ENCODE data around the gene OTOF.

OTOF gene

DNA sequence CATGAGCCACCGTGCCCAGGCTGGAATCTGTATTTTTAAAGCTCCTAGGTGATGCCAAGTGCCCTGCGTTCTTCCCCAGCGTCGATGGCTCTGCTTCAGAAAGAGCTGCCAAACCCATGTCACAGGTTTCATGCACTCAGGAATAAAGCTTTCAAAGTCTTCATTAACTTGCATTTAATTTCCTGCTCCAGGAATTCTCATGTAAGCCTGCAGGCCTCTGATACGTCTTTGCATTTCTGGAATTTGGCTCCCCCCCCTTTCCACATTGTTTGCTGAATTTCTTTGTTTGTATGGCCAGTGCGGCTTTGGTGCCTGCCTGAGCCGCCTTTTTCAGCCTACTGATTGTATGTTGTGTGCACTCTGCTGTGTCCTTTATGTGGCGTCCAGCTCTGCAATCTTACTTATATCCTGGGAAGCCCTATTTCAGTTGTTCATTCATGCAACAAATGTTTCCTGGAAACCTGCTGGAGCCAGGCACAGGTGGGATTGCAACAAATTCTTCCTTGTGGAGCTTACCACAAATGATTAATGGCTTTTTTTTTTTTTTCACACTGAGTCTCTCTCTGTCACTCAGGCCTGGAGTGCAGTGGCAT, 17.9 kb upstream of the OTOF start:
- no peak for DNase-seq

DNA sequence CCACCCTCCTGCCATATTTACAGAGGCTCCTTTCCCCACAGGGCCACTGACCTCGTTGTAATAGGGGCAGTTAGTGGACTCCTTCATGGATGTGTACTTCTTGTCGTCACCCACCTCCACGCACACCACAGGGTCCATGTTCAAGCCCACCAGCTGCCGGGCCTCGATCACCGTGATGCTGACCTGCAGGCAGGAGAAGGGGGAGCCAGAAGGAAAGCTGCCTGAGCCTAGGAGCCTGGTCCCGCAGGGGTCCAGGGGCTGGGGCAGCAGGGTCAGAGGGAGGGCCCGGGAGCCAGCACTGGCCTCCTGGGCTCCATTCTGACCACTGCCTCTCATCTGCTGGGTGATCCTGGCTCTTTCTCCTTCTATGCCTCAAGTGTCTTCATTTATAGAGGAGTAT, 17.0 kb upstream of the OTOF start:
- DNase-seq: no peak

DNA sequence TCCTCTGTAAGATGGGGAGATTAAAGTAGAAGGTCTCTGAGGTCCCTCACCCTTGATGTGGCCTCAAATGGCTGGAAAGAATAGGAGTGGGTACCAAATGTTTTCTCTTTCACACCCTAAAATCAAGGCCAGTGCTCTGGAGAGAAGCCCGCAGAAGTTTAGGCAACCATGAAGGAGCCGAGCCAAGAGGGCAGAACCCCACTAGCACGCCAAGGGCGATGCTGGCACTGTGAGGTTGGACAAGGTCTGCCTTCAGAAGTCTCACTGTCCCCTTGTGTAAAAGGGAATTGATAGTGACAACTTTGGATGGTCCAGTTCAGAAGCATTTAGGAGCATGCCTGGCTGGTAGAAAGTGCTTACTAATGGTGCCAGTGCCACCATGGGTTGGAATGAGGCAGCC, 16.3 kb upstream of the OTOF start:
- no peak for DNase-seq

DNA sequence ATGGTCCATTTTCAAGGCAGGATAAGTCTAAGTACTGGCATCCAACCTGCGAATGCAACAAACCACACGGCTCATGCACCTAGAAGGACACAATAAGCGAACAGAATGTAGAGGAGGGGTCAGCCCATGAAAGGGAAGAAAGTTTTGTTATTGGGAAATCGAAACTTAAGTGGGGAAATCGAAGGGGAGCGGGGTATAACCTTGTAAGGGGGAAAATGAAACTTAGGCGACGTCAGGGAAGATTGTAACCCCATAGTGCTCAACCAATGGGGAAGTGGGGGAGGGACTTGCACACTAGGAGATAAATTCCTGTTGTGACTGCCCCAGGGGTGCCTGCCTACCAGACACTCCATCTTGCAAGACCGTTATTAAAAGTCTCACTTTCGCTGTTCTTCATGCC, 15.6 kb upstream of the OTOF start:
- DNase-seq: no peak

DNA sequence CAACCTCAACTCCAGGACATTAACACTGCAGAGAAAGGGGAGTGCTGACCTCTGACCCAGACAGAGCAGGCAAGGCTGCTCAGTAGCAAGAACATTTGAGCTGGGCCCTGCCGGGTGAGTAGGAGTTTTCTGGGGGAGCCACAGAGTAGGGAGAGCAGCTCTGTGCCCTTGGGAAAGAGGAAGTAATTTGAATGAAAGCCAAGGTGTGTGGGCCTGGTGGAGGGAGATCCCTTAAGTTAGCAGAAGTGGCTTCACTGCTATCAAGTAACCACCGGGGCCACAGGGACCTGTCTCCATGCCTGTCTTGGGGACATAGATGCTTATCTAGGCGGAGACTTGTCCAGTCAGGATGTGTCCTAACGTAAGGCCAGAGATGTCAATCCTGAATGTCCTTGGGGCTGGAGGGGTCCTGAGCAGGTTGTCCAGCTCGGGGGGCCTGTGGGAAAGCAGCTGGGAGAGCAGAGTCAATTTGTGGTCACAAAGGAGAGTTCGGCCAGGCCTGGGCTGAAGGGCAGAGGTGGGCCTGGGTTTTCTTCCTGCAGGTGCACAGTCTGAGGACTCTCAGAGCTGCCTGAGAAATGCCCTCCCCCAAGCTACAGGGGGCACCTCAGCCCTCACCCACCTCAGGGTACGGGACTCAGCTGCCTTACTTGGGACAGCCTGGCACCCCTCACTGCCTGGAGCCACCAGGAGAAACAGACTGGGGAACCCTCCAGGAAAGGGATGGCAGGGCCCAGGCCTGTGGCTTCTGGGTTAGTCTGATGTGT, 15.0 kb upstream of the OTOF start:
- DNase-seq: no peak

DNA sequence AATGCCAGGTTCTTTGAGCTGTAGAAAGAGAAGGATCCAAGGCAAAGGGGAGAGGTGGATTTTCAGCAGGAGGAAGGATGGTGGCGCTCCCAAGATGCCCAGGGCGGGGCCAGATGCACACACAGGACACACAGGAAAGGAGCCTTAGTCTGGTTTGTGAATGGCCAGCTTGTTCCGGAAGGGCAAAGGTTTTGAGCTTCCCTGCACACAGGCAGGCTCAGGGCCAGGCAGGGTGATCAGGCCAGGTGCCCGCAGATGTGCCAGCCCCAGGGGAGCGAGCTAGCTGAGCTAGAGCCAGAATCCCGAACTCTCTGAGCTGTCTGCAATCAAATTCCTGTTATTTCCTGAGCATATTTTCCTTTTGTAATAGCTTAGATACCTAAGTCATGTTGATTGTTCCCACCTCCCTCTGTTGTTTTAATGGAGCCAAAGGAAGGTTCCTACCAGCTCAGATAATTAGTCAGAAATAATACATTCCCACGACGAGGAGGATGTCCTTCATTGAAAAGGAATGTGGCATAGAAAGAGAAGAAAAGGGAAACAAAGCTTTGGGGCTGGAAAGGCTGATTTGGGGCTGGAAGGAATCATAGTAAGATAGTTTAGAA, 13.7 kb upstream of the OTOF start:
- DNase-seq: no peak

DNA sequence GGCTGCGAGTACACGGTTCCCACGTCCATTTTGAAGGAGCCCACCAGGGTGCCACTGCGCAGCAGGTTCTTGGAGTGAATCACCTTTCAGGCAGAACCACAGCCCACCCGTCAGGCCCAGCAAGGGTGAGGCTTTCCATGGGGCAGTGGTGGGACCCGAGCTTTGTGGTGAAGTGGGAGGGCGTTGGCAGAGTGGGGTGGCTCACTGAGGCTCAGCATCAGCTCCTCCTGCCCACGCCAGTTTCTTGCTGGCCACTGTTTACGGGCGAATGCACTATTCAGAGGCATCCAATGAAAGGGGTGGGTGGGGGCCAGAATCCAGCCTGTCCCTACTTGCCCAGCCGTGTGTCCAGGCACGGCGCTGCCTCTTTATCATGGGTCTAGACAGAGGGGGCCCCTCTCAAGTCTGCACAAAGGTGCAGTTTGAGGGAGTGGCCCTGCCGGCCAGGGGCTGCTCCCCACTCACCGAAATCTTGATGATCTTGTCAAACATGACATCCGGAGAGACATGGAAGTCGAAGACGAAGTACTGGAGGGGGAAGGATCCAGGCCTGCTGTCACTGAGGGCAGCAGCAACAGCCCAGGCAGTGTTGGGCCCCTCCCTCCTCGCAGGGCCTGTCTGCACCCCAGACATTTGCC, 11.4 kb upstream of the OTOF start:
- DNase-seq: no peak

DNA sequence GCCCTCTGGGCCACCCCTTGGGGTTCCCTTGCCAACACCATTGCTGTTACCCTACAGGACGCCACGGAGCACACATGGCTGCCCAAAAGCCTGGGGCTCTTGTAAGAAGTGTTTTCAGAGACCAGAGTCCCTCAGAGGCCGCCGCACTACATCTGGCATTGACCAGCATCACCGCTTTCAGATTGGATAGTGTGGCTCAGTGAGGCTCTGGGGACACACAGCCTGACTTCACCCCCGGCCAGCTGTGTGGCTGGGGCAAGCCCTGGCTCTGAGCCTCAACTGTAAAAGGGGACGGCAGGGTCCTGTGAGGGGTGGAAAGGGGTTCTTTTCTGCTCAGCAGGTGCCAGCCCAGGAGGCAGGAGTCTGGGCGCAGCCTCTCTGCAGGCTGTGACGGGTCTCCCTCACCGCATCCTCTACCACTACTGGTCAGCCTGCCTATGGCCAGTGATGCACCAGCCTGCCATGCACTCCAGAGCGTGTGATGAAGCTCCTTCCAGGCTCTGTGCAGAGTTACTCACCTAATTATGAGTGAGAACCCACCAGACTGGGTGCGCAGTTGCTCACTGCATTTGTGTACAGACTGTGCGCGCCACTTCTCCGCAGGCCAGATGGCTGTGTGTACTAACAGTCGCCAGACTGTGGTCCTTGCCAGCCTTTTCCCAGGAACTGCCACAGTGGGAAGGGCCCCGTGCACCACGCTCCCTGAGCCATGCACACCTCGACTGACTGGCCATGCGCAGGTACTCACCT, 10.7 kb upstream of the OTOF start:
- no peak for DNase-seq

DNA sequence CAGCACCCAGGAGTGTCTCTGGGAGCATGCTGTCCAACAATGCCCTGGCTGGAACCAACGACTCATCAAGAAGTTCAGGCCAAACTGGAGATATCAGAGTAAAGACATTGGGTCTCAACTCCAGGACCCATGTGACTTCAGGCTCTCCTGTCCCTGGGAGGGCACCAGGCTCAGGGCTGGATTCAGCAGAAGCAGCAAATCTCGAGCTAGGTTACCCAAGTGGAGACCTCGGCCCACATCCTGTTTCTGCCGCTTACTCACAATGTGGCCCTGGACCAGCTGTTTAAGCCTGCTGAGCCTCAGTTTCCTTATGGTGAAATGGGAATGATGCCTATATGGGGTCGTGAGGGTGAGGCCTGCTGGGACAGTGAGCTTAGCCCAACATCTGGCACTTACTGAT, 9.3 kb upstream of the OTOF start:
- no peak for DNase-seq

DNA sequence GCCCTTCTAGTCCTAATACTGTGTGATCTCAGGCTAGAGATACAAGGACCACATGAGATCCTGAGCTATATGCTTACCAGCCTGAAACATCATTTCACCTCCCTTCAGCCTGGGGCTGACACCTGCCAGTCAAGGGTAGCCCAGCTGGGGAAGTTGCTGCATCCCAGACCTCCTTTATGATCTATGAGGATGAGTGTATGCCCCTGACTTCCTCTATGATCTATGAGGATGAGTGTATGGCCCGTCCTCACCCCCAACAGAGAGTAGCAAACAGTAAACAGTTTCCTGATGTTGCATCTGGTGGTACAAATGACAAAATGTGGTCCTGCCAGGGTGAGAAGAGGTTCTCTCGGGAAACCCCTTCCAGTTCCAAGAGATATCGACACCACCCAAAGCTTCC, 8.9 kb upstream of the OTOF start:
- DNase-seq: no peak

DNA sequence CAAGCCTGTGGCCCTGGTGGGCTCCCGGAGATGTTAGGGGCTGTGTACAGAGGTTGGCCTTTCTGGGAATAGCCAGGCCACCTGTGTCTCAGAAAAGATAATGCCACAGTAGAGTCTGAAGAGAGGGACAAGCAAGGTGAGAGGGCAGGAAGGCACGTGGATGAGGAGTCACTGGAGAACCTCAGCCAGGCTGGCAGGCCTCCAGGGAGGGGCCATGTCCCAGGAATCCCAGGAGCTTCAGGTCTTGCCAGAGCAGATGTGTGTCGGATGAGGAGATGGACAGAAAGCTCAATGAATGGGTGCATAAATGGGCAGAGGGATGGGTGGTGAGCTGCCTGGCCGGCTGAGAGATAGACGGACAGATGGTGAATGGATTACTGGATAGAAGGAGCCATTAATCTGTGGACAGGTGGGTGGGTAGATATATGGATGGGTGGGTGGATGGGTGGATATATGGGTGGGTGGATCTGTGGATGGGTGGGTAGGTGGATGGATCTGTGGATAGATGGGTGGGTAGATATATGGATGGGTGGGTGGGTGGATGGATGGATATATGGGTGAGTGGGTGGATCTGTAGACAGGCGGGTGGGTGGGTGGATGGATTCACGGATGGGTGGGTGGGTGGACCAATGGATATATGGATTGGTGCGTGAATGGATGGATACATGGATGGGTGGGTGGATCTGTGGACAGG, 7.9 kb upstream of the OTOF start:
- DNase-seq: no peak

DNA sequence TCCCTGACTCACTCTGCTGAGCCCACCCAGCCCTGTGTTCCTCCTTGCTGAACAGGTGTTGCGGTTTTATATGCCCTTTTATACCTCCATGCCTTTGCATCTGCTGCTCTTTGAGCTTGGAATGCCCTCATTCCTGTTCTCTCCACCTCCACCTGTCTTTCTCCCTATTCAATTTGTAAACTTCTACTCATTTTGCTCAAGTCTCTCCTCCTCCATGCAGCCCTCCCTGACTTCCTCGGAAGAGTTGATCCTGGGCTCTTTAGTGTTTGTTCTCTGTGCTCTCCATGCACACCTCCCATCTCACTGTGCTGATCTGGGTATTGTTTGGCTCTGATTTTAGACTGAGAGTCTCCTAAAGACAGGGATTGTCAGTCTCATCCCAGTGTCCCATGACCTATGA, 7.2 kb upstream of the OTOF start:
- no peak for DNase-seq

DNA sequence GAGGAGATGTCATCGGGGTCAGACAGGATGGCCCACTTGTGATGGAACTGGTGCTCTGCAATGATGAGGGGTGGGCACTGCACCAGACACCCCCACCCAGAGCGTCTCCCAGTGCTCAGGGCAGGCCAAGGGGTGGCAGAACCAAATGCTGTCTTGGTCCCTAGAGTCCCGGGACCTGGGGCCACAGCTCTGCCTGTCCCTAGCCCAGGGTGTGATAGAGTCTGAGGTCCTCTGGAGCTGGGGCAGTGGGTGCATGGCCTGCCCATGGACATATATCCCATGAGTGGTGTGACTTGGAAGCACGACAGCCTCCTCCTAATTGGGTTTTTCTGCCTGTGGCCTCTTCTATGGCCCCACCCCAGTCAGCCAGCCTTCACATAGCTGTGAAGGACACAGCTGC, 6.7 kb upstream of the OTOF start:
- DNase-seq: no peak

DNA sequence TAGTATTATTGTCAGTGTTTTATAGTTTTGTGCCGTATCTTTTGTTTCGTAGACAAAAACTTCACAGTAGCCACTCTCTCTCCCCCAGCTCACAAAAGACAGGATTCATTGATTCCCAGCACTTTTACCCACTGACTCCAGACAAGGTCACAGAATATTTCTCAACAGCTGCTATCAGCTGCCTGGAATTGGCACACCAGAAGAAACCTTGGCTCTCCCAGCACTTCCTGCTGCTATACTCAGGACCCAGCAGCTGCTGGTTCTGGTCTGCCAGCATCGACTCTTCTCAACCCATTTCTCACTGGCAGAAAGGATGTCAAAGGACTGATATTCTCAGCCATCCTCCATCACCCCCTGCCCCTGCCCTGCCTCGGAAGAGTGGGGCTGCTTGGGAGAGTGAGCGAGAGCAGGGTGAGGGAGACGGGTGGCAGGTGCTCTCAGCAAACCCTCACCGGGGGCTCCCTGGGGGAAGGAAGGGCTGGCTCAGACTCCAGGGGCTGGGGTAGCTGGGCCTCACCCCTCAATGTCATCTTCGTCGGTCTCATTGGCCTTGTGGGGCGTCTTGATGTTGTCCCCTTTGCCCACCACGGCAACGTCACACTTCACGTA, 6.1 kb upstream of the OTOF start:
- no peak for DNase-seq

DNA sequence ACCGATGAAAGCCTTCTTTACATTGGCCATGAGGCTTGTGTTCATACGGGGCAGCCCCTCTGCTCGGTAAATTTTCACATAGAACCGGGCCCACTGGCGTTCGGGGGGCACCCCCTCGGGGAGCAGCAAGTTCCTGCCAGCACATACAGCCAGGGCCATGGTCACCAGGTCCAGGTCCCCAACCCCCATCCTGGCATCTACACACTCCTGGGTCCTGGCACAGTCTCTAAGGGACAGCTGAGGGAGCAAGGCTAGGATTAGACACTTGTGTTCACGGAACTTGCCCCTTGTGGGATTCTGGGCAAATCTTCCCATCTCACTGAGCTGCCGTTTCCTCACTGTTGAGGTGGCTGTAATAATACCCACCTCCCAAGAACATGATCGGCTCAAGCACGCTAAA, 5.6 kb upstream of the OTOF start:
- no peak for DNase-seq

DNA sequence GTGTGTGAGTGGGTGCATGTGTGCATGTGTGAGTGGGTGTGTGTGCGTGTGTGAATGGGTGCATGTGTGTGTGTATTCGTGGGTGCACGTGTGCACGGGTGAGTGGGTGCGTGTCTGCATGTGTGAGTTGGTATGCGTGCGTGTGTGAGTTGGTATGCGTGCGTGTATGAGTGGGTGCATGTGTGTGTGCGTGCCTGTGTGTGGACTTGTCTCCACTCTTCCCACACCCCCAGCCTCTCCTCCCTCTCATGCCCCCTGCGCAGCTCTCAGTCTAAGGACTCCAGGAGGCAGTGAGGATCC, 5.1 kb upstream of the OTOF start:
- no peak for DNase-seq

DNA sequence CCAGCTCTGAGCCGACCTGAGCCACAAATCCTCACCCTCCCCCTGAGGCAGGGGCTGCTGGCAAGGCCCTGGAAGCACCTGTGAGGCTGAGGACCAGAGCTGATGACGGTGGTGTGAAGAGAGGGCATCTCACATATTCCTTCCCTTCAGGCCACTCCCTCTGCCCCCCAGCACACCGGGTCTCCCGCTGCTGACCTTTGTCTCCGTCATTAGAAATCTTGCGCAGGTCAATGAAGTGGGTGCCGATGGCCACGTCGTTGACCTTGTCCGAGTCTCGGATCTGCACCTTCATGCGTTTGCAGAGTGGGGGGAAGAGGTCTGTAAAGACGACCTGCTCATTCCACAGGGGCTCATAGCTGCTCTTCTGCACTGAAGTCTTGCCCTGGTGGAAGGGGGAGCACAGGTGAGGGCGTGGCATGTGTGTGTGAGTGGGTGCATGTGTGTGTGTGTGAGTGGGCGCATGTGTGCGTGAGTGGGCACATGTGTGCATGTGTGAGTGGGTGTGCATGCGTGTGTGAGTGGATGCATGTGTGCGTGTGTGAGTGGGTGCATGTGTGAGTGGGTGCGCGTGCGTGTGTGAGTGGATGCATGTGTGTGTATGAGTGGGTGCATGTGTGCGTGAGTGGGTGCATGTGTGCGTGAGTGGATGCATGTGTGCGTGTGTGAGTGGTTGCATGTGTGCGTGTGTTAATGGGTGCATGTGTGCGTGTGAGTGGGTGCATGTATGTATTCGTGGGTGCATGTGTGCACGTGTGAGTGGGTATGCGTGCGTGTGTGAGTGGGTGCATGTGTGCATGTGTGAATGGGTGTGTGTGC, 4.5 kb upstream of the OTOF start:
- DNase-seq: no peak

DNA sequence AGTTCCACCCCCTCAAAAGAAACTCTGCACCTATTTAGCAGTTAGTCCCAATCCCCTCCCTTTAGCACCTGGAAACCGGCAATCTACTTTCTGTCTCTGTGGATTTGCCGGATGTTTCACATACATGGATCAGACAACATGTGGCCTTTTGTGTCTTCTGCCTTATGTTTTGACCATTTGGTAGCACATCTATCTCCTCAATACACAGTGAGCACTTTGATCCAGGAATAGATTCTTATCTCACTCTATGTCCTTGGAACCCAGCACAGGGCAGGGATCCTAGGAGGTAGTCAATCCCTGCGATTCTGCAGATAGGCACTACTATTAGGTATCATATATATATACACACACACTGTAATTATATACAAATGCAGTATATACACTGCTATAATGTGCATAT, 3.8 kb upstream of the OTOF start:
- no peak for DNase-seq

DNA sequence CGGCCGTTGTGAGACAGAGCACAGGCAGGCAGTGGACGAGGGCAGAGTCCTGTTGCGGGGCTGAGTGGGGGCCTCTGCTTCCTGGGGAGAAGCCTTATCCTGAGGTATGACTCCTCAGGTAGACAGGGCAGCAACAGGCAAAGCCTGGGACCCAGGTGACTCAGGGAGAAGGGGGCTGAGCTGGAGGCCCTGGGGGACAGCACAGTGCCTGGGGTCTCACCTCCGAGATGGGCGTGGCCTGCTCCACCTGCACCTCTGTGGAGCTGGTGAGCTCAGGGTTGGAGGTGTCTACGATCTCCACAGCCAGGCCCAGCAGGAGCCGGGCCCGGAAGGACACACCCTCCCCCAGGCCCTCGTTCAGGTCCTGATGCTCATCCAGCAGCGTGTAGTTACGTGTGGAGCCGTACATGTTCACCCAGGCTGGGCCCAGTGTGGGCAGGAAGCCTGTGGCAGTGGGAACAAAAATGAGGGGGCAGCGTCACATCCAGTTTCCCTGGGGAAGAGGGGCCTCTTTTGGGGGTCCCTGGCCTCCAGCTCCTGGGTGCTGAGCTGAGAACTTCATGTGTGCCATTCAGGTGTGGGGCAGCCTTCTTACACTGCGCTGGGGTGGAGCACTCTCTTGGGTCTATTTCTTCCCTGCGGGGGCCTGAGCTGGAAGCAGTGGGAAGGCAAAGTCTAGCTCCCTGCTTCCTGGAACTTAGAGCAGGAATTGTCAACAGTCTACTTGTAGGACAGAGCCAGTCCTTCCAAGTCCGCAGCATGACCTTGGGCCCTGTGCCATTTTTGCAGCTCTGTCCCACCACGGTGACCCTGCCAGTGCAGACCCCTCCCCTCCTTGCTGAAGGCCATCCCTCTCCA, 2.9 kb upstream of the OTOF start:
- DNase-seq: no peak

DNA sequence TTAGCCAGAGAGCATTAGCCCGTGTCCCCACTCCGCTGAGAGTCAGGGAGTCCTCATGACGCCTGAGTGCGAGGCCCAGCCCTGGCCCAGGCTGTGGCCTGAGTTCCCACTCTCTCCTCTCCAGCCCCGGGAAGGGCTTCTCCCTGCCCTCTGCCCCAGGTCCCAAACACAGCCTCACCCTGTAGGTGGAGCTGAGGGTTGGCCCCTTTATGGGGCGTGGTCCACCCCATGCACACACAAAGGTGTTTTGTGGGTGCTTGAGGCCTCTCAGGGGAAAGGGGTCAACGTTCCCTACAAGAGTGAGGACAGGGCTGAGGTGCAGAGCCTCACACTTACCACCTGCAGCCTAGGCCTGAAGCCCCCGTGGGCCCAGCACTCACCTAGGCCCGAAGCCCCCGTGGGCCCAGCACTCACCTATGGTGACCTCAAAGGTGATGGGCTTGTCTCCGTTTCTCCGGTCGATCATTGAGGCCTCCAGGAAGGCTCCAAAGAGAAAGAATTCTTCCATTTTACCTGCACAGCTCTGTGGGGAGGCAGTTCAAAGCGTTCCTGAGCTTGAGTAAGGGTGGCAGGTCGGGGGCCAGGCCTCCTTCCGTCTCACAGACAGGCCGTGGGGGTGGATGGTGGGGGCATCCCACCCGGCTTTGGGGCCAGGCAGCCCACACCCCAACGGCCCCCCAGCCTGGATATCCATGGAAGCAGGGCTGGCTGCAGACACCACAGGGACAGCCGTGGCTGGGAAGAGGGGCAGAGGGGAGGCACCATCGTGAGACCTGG, 2.1 kb upstream of the OTOF start:
- DNase-seq: no peak
